ENCODE results near the gene SULT4A1. TPM values are rescaled to one million over a fixed set of nuclear protein-coding genes. Genes with fewer than 3 reads are reported as not detected.

SULT4A1 gene
- total and polyA plus RNA-seq, 2 of the 8 experiments (the other 6 are each of a cell fraction or from before 2014, with no cell fraction given): 9.1 to 11.8 TPM

DNA sequence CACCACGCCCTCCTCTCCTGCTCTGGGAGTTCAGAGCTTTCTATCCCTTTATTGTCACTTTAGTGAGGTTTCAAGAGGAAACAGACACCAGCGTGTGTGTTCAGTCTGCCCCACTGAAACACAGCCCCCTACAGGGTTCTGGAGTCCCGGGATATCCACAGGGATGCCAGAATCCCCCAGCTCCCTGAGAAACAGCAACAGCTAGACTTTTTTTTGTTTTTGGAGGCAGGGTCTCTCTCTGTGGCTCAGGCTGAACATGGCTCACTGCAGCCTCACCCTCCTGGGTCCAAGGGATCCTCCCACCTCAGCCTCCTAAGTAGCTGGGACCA is 10.4 kb downstream of the SULT4A1 start (continued):
- TF ChIP-seq NRF1 (IDR thresholded peaks at IDR 0.05; ENCODE audit: low read depth, low read length) (no peak), SIRT6 (IDR thresholded peaks at IDR 0.05; ENCODE audit: low read length) (no peak), CHD1 (IDR thresholded peaks at IDR 0.05; ENCODE audit: low read depth, low read length) (no peak), TBP (IDR thresholded peaks at IDR 0.05; ENCODE audit: low read depth, low read length) (no peak), TEAD4 (IDR thresholded peaks at IDR 0.05; ENCODE audit: low read depth, low read length) (no peak), E2F6 (IDR thresholded peaks at IDR 0.05) (no peak), HDAC6 (IDR thresholded peaks at IDR 0.05; ENCODE audit: low read depth, low read length) (no peak), KDM1A (IDR thresholded peaks at IDR 0.05; ENCODE audit: borderline replicate concordance, low read length) (no peak)
